SK-N-SH treated with all-trans-retinoic acid at 6 μM for 48 hours (cell line): ENCODE data around the gene AFG1L.
"Not testable (repeated sequence)": the region's sequence is repeated elsewhere in the genome, so short reads cannot be mapped to it uniquely, and the experiment has no call there.

Experiments used
- ATAC-seq: fragments of 200-7000 bp; cut with Tn5 transposase; 3 replicates; pipeline ENCODE4 v1.9.1; 2020; ENCODE audit warnings: mild to moderate bottlenecking, moderate library complexity
- BACH2 ChIP-seq: fragments of 250-450 bp; sonication (Bioruptor Pico); IDR thresholded peaks from 2 replicates; pipeline ENCODE4 v1.9.0; 2021; ENCODE audit warnings: mild to moderate bottlenecking, borderline replicate concordance
- CREB5 ChIP-seq: fragments of 250-450 bp; sonication (Bioruptor Pico); IDR thresholded peaks from 2 replicates; pipeline ENCODE4 v1.5.1; 2020; ENCODE audit warnings: low read depth, mild to moderate bottlenecking, moderate library complexity
- CSDC2 ChIP-seq: fragments of 250-450 bp; sonication (Bioruptor Pico); IDR thresholded peaks from 2 replicates; pipeline ENCODE4 v1.5.0; 2020; ENCODE audit warnings: mild to moderate bottlenecking, moderate library complexity
- CSRNP3 ChIP-seq: fragments of 250-450 bp; sonication (Bioruptor Pico); IDR thresholded peaks from 2 replicates; pipeline ENCODE4 v1.5.1; 2021; ENCODE audit warnings: mild to moderate bottlenecking, moderate library complexity
- GLIS3 ChIP-seq: fragments of 250-450 bp; sonication (Bioruptor Pico); IDR thresholded peaks from 2 replicates; pipeline ENCODE4 v1.5.0; 2020; ENCODE audit warnings: mild to moderate bottlenecking, moderate library complexity
- ISL1 ChIP-seq: fragments of 250-450 bp; sonication (Bioruptor Pico); IDR thresholded peaks from 2 replicates; pipeline ENCODE4 v2.1.2; 2022; ENCODE audit warnings: mild to moderate bottlenecking, moderate library complexity
- OSR1 ChIP-seq: fragments of 250-450 bp; sonication (Bioruptor Pico); IDR thresholded peaks from 2 replicates; pipeline ENCODE4 v1.8.0; 2022; ENCODE audit warnings: moderate library complexity, mild to moderate bottlenecking, inconsistent platforms
- PPARA ChIP-seq: fragments of 250-450 bp; sonication (Bioruptor Pico); IDR thresholded peaks from 2 replicates; pipeline ENCODE4 v1.5.0; 2020; ENCODE audit warnings: mild to moderate bottlenecking, borderline replicate concordance
- RARB ChIP-seq: fragments of 250-450 bp; sonication (Bioruptor Pico); IDR thresholded peaks from 2 replicates; pipeline ENCODE4 v1.8.0; 2021; ENCODE audit warnings: mild to moderate bottlenecking, moderate library complexity
- SNAI2 ChIP-seq: fragments of 250-450 bp; sonication (Bioruptor Pico); IDR thresholded peaks from 2 replicates; pipeline ENCODE4 v1.5.0; 2020; ENCODE audit warnings: mild to moderate bottlenecking, moderate library complexity
- TCF4 ChIP-seq: fragments of 250-450 bp; sonication (Bioruptor Pico); IDR thresholded peaks from 2 replicates; pipeline ENCODE4 v1.8.0; 2021; ENCODE audit warnings: mild to moderate bottlenecking, moderate library complexity, borderline replicate concordance
- TOX ChIP-seq: fragments of 250-450 bp; sonication (Bioruptor Pico); IDR thresholded peaks from 2 replicates; pipeline ENCODE4 v1.8.0; 2021; ENCODE audit warnings: mild to moderate bottlenecking, moderate library complexity, borderline replicate concordance
- TSHZ2 ChIP-seq: fragments of 250-450 bp; sonication (Bioruptor Pico); IDR thresholded peaks from 2 replicates; pipeline ENCODE4 v1.5.0; 2020; ENCODE audit warnings: mild to moderate bottlenecking, moderate library complexity
- ZC3H10 ChIP-seq: fragments of 250-450 bp; sonication (Bioruptor Pico); IDR thresholded peaks from 2 replicates; pipeline ENCODE4 v1.5.1; 2021; ENCODE audit warnings: mild to moderate bottlenecking, moderate library complexity
- ZFP3 ChIP-seq: fragments of 250-450 bp; sonication (Bioruptor Pico); IDR thresholded peaks from 2 replicates; pipeline ENCODE4 v1.5.0; 2020; ENCODE audit warnings: mild to moderate bottlenecking, moderate library complexity
- ZFP30 ChIP-seq: fragments of 450-650 bp; formaldehyde crosslinking; IDR thresholded peaks from 2 replicates; pipeline ENCODE4 v1.5.0; 2022; ENCODE audit warnings: mild to moderate bottlenecking, moderate library complexity
- ZNF565 ChIP-seq: fragments of 450-650 bp; formaldehyde crosslinking; conservative IDR thresholded peaks from 2 replicates; pipeline ENCODE4 v1.5.0; 2020; ENCODE audit warnings: low read depth, mild to moderate bottlenecking, moderate library complexity
- ZNF70 ChIP-seq: fragments of 450-650 bp; formaldehyde crosslinking; IDR thresholded peaks from 2 replicates; pipeline ENCODE4 v1.5.0; 2020; ENCODE audit warnings: mild to moderate bottlenecking, moderate library complexity
- ZNF8 ChIP-seq: fragments of 450-650 bp; formaldehyde crosslinking; IDR thresholded peaks from 2 replicates; pipeline ENCODE4 v1.5.0; 2020; ENCODE audit warnings: mild to moderate bottlenecking, moderate library complexity
- TF ChIP-seq, protein P1 (sequence below): fragments of 250-450 bp; sonication (Bioruptor Pico); IDR thresholded peaks from 2 replicates; pipeline ENCODE4 v1.8.0; 2020; ENCODE audit warnings: mild to moderate bottlenecking, moderate library complexity, borderline replicate concordance
- TF ChIP-seq, protein P2 (sequence below): fragments of 250-450 bp; sonication (Bioruptor Pico); IDR thresholded peaks from 2 replicates; pipeline ENCODE4 v1.8.0; 2021; ENCODE audit warnings: low read depth, mild to moderate bottlenecking, moderate library complexity, borderline replicate concordance

Gene AFG1L

GRCh38 chr6:108287373-108287772 is 7.5 kb upstream of the AFG1L start (continued):
- no peak for TF ChIP-seq ZNF70
- no peak for TF ChIP-seq OSR1 (CRISPR knock-in tag)
- TF ChIP-seq TCF4 (CRISPR knock-in tag), result no peak
- TF ChIP-seq SNAI2, result no peak
- TF ChIP-seq BACH2 (CRISPR knock-in tag), result no peak
- TF ChIP-seq CSDC2, result no peak
- no peak for TF ChIP-seq ZNF8
- no peak for TF ChIP-seq ZFP3
- TF ChIP-seq PPARA, result no peak
- TF ChIP-seq, protein P1, sequence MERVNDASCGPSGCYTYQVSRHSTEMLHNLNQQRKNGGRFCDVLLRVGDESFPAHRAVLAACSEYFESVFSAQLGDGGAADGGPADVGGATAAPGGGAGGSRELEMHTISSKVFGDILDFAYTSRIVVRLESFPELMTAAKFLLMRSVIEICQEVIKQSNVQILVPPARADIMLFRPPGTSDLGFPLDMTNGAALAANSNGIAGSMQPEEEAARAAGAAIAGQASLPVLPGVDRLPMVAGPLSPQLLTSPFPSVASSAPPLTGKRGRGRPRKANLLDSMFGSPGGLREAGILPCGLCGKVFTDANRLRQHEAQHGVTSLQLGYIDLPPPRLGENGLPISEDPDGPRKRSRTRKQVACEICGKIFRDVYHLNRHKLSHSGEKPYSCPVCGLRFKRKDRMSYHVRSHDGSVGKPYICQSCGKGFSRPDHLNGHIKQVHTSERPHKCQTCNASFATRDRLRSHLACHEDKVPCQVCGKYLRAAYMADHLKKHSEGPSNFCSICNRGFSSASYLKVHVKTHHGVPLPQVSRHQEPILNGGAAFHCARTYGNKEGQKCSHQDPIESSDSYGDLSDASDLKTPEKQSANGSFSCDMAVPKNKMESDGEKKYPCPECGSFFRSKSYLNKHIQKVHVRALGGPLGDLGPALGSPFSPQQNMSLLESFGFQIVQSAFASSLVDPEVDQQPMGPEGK (CRISPR knock-in tag), result no peak
- TF ChIP-seq, all 23 proteins: peak for 0

- ATAC-seq, result no peak
- TF ChIP-seq CREB5 (CRISPR knock-in tag) (no peak), ZNF70 (no peak), ZFP3 (no peak), OSR1 (CRISPR knock-in tag) (no peak), SNAI2 (no peak), TSHZ2 (no peak), ZC3H10 (CRISPR knock-in tag) (no peak)
- TF ChIP-seq, protein P2, sequence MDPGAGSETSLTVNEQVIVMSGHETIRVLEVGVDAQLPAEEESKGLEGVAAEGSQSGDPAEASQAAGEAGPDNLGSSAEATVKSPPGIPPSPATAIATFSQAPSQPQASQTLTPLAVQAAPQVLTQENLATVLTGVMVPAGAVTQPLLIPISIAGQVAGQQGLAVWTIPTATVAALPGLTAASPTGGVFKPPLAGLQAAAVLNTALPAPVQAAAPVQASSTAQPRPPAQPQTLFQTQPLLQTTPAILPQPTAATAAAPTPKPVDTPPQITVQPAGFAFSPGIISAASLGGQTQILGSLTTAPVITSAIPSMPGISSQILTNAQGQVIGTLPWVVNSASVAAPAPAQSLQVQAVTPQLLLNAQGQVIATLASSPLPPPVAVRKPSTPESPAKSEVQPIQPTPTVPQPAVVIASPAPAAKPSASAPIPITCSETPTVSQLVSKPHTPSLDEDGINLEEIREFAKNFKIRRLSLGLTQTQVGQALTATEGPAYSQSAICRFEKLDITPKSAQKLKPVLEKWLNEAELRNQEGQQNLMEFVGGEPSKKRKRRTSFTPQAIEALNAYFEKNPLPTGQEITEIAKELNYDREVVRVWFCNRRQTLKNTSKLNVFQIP (CRISPR knock-in tag), result no peak
Observed at GRCh38 chr6:108288742-108289141, 6.1 kb upstream of the AFG1L start.

DNA sequence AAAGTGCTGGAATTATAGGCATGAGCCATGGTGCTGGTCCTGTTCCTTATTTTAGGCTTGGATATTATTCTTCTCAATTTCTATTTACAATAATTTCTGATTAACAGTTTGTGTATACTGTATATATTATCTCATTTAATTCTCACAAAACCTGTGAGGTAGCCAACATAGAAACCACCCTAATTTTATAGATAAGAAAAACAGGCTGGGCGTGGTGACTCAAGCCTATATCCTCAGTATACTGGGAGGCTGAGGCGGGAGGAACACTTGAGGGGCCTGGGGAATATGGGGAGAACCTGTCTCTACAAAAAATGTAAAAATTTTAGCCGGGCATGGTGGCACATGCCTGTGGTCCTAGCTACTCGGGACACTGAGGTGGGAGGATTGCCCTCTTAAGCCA is 3.8 kb upstream of the AFG1L start:
- no peak for TF ChIP-seq ZNF565 (CRISPR knock-in tag)
- no peak for TF ChIP-seq ISL1
- no peak for TF ChIP-seq ZNF8
- no peak for TF ChIP-seq ZC3H10 (CRISPR knock-in tag)
- no peak for TF ChIP-seq PPARA
- TF ChIP-seq SNAI2, result no peak
- no peak for TF ChIP-seq TOX (CRISPR knock-in tag)
- TF ChIP-seq TSHZ2, result no peak
- no peak for TF ChIP-seq RARB (CRISPR knock-in tag)
- TF ChIP-seq ZFP30 (CRISPR knock-in tag), result no peak
- no peak for TF ChIP-seq CSRNP3 (CRISPR knock-in tag)
- no peak for TF ChIP-seq ZNF70
- TF ChIP-seq CSDC2, result no peak
- TF ChIP-seq, protein P2 (CRISPR knock-in tag), result no peak
- TF ChIP-seq, protein P1 (CRISPR knock-in tag), result no peak
- no peak for TF ChIP-seq ZFP3
- TF ChIP-seq TCF4 (CRISPR knock-in tag), result no peak
- no peak for TF ChIP-seq OSR1 (CRISPR knock-in tag)
- no peak for TF ChIP-seq GLIS3 (CRISPR knock-in tag)
- no peak for ATAC-seq

DNA sequence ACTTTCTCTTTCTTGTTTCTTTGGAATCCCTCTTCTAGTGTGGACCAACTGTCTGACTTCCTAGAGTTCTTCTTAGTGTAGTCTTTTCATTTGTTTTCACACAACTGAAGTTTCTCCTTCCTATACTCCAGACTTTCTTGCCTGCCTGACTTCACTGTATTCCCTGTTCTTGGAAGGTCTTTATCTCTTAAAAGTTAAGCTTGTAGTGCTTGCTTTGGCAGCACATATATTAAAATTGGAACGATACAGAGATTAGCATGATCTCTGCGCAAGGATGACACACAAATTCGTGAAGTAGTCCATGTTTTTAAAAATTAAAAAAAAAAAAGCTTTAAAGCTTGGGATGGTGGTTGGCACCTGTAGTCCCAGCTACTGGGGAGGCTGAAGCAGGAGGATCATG is 2.3 kb upstream of the AFG1L start:
- ATAC-seq, result not testable (repeated sequence)
